Fibroblast of lung (primary cell): ENCODE measurements around the gene DENND4B. TPM values are rescaled to one million over a fixed set of nuclear protein-coding genes. Genes with fewer than 3 reads are reported as not detected.
"Not testable (repeated sequence)": the region's sequence is repeated elsewhere in the genome, so short reads cannot be mapped to it uniquely, and the experiment has no call there.

Experiments
- DNase-seq, 2 donors: peaks; one replicate each; pipeline versions ENCODE4 v3.0.0 to v3.0.0-alpha.2; 2010; ENCODE audit warnings: low read depth in 2 of 2
- H2AFZ ChIP-seq: 2 replicates; pipeline ENCODE4 v1.5.1; 2012; ENCODE audit warnings: low read length, control low read depth, inconsistent platforms
- H3K27ac ChIP-seq: 2 replicates; pipeline ENCODE4 v1.5.1; 2011; ENCODE audit warnings: low read length, control low read depth; ENCODE audit not compliant: insufficient read depth
- H3K27me3 ChIP-seq: 2 replicates; pipeline ENCODE4 v1.5.1; 2011; ENCODE audit warnings: mild to moderate bottlenecking, low read length; ENCODE audit not compliant: control insufficient read depth, insufficient read depth
- H3K36me3 ChIP-seq: 2 replicates; pipeline ENCODE4 v1.5.1; 2011; ENCODE audit warnings: low read length; ENCODE audit not compliant: control insufficient read depth, insufficient read depth
- H3K4me1 ChIP-seq: 2 replicates; pipeline ENCODE4 v1.5.1; 2011; ENCODE audit warnings: low read length; ENCODE audit not compliant: control insufficient read depth, insufficient read depth; ENCODE audit errors: extremely low read depth
- H3K4me2 ChIP-seq: 2 replicates; pipeline ENCODE4 v1.5.1; 2011; ENCODE audit warnings: low read length, control low read depth; ENCODE audit not compliant: insufficient read depth; ENCODE audit errors: extremely low read depth
- H3K4me3 ChIP-seq, 4 experiments: fragments of 200-600 bp in 1 of 4; sonication (generic) in 1 of 4; replicated peaks in 1 of 4; 2 replicates each; pipeline ENCODE4 v1.5.1; 2011 to 2016; ENCODE audit warnings: low read length in 4 of 4, low read depth in 3 of 4, mild to moderate bottlenecking in 3 of 4, control low read depth in 2 of 4, inconsistent platforms in 1 of 4, mixed read lengths in 1 of 4; ENCODE audit not compliant: insufficient read depth in 1 of 4; ENCODE audit errors: control extremely low read depth in 1 of 4
- H3K79me2 ChIP-seq: 2 replicates; pipeline ENCODE4 v1.5.1; 2012; ENCODE audit warnings: mild to moderate bottlenecking, low read length, inconsistent platforms; ENCODE audit not compliant: control insufficient read depth, insufficient read depth
- H3K9ac ChIP-seq: 2 replicates; pipeline ENCODE4 v1.5.1; 2011; ENCODE audit warnings: mild to moderate bottlenecking, low read length, control low read depth; ENCODE audit not compliant: insufficient read depth
- H3K9me3 ChIP-seq: 2 replicates; pipeline ENCODE4 v1.5.1; 2012; ENCODE audit warnings: low read depth, low read length; ENCODE audit not compliant: control insufficient read depth, insufficient read depth
- H4K20me1 ChIP-seq: 2 replicates; pipeline ENCODE4 v1.5.1; 2011; ENCODE audit warnings: low read length; ENCODE audit not compliant: control insufficient read depth, insufficient read depth; ENCODE audit errors: extremely low read depth
- CTCF ChIP-seq, 2 donors: IDR thresholded peaks in 1 of 2; conservative IDR thresholded peaks in 1 of 2; 1 replicate in 1 of 2; 2 replicates in 1 of 2; pipeline ENCODE4 v1.5.1; 2011 to 2012; ENCODE audit warnings: low read length in 2 of 2, control low read depth in 1 of 2, inconsistent platforms in 1 of 2, low read depth in 1 of 2, mild to moderate bottlenecking in 1 of 2
- EZH2 ChIP-seq: IDR thresholded peaks from 2 replicates; pipeline ENCODE4 v1.5.1; 2012; ENCODE audit warnings: low read length, control low read depth, mild to moderate bottlenecking; ENCODE audit errors: missing control alignments
- polyA plus RNA-seq, 2 donors: library from polyadenylated mRNA; depleted of rRNA in 1 of 2; stranded (reverse) in 1 of 2; unstranded in 1 of 2; fragments of >200 nt; gene quantifications; 2 replicates each; pipeline ENCODE4 v1.2.1, GENCODE V29; 2011 to 2012; ENCODE audit warnings: missing spikeins in 1 of 2
- total RNA-seq: library from RNA; depleted of rRNA; stranded (reverse); fragments of >200 nt; gene quantifications from 2 replicates; pipeline ENCODE4 v1.2.1, GENCODE V29; 2014

Gene DENND4B
- total and polyA plus RNA-seq, 2 donors (not counting 1 experiment from before 2014, with no cell fraction given): 9.1 to 17.7 TPM

GRCh38 chr1:153903841-153904455, 42.6 kb downstream of the DENND4B start:
- DNase-seq: peak in 1 of 2 donors; percentile 40
- Histone ChIP-seq H3K36me3 (no peaks in the 10 kb centered on the region), H3K9ac (no peak overlapping the region), H3K27ac (no peak overlapping the region), H3K79me2 (peaks cover 37% of the 10 kb centered on the region), H3K4me3 (no peak overlapping the region), H3K4me1 (no peaks in the 10 kb centered on the region), H3K27me3 (no peaks in the 10 kb centered on the region), H2AFZ (no peak overlapping the region), H3K9me3 (no peaks in the 10 kb centered on the region), H4K20me1 (no peaks in the 10 kb centered on the region), H3K4me2 (no peak overlapping the region)
- TF ChIP-seq CTCF (conservative IDR thresholded peaks at IDR 0.05 in 1 of 2, IDR thresholded peaks at IDR 0.05 in 1 of 2; ENCODE audit: low read depth in 1 of 2, low read length in 2 of 2) (no peak), EZH2 (no peak)

- Histone ChIP-seq H2AFZ (no peak overlapping the region), H3K79me2 (peaks cover 13% of the 10 kb centered on the region), H3K27me3 (no peaks in the 10 kb centered on the region), H3K4me3 (no peak overlapping the region), H4K20me1 (no peaks in the 10 kb centered on the region), H3K9ac (no peak overlapping the region), H3K36me3 (no peaks in the 10 kb centered on the region), H3K4me2 (no peak overlapping the region), H3K27ac (no peak overlapping the region), H3K4me1 (no peaks in the 10 kb centered on the region), H3K9me3 (no peaks in the 10 kb centered on the region)
- TF ChIP-seq EZH2 (no peak), CTCF (conservative IDR thresholded peaks at IDR 0.05 in 1 of 2, IDR thresholded peaks at IDR 0.05 in 1 of 2; ENCODE audit: low read depth in 1 of 2, low read length in 2 of 2) (no peak)
- no peak for DNase-seq
Measured at GRCh38 chr1:153899509-153899908, 47.0 kb downstream of the DENND4B start.

GRCh38 chr1:153895866-153896265, 50.7 kb downstream of the DENND4B start:
- not testable (repeated sequence) for H3K36me3 ChIP-seq, H2AFZ ChIP-seq, H3K79me2 ChIP-seq, H3K9ac ChIP-seq, H3K27ac ChIP-seq, H3K9me3 ChIP-seq, H4K20me1 ChIP-seq, H3K4me1 ChIP-seq, H3K4me3 ChIP-seq, H3K4me2 ChIP-seq, H3K27me3 ChIP-seq
- DNase-seq: peak in 1 of 2 donors; percentile 10

GRCh38 chr1:153891042-153891441, 55.5 kb downstream of the DENND4B start:
- H3K9ac ChIP-seq, H3K36me3 ChIP-seq, H3K27me3 ChIP-seq, H3K27ac ChIP-seq, H3K79me2 ChIP-seq, DNase-seq, H2AFZ ChIP-seq, H3K4me2 ChIP-seq, H4K20me1 ChIP-seq, H3K4me1 ChIP-seq, H3K9me3 ChIP-seq, H3K4me3 ChIP-seq: not testable (repeated sequence)
